ENCODE results near the gene ZCCHC14. TPM values are rescaled to one million over a fixed set of nuclear protein-coding genes. Genes with fewer than 3 reads are reported as not detected.

ZCCHC14 gene
- total and polyA plus RNA-seq, 10 of the 15 experiments (the other 5 are each of a cell fraction or from before 2014, with no cell fraction given), result 0.02 to 0.26 (median 0.05) TPM; not detected in 3

GRCh38 chr16:87502308-87502969 lies 9.6 kb upstream of the ZCCHC14 start:
- ATAC-seq, result no peak
- BruUV-seq (replicated peaks), result no TSS peak
- H2AFZ ChIP-seq (ENCODE audit: control insufficient read depth, low read depth, low read length), result no peak overlapping the region
- H3K9ac ChIP-seq (ENCODE audit: control insufficient read depth, insufficient read depth, low read length), result no peak overlapping the region
- no peaks in the 10 kb centered on the region for H3K4me1 ChIP-seq (ENCODE audit: control insufficient read depth, insufficient read depth, low read length)
- no peaks in the 10 kb centered on the region for H3K79me2 ChIP-seq (ENCODE audit: control insufficient read depth, insufficient read depth, low read length)
- DNase-seq (ENCODE audit: low read depth, low spot score), result no peak
- ChIA-PET RAD21 (ENCODE audit: unreplicated experiment) (no interaction called here), POLR2A (no interaction called here), CTCF (no interaction called here), SMC1A (ENCODE audit: uncharacterized antibody, unreplicated experiment) (no interaction called here)
- no peak for TF ChIP-seq JUND (IDR thresholded peaks at IDR 0.05; ENCODE audit: low read depth, low read length)
- no peak for TF ChIP-seq POLR2AphosphoS2 (IDR thresholded peaks at IDR 0.05; ENCODE audit: low read depth, low read length)
- intact Hi-C loops (cut with micrococcal nuclease; ENCODE audit: unreplicated experiment), result no loop called here
- H3K4me3 ChIP-seq, result no peak overlapping the region
- in situ Hi-C loops (cut with MboI), result no loop called here
- no peak overlapping the region for H3K4me2 ChIP-seq (ENCODE audit: control insufficient read depth, insufficient read depth)
- H3K27ac ChIP-seq (ENCODE audit: control insufficient read depth, insufficient read depth), result no peak overlapping the region
- 73% methylated on average over 5 of the region's 5 CpGs for WGBS (ENCODE audit: insufficient coverage, insufficient replicate concordance, low lambda C conversion rate, missing lambda C conversion rate)
- no peaks in the 10 kb centered on the region; the same call in 2 of the 3 replicates for H3K9me3 ChIP-seq (replicated peaks; ENCODE audit: control insufficient read depth, insufficient read depth, low read length)
- H3K27me3 ChIP-seq (replicated peaks in 1 of 2; ENCODE audit: control insufficient read depth in 2 of 2, insufficient read depth in 2 of 2, low read length in 1 of 2), result peaks cover 2% of the 10 kb centered on the region in 2 experiments; a peak in 3 of 4 replicates
- FAIRE-seq, result peak; percentile 82
- no peaks in the 10 kb centered on the region for H4K20me1 ChIP-seq (ENCODE audit: control insufficient read depth, insufficient read depth)
- H3K36me3 ChIP-seq (ENCODE audit: control insufficient read depth in 2 of 2, insufficient read depth in 2 of 2, low read length in 1 of 2), result no peaks in the 10 kb centered on the region

- Histone ChIP-seq H3K27me3 (replicated peaks in 1 of 2; ENCODE audit: control insufficient read depth in 2 of 2, insufficient read depth in 2 of 2, low read length in 1 of 2) (peaks cover 0 to 2% of the 10 kb centered on the region in 2 experiments; a peak in 1 of 4 replicates), H3K27ac (ENCODE audit: control insufficient read depth, insufficient read depth) (no peak overlapping the region), H3K9me3 (replicated peaks; ENCODE audit: control insufficient read depth, insufficient read depth, low read length) (no peaks in the 10 kb centered on the region), H4K20me1 (ENCODE audit: control insufficient read depth, insufficient read depth) (no peaks in the 10 kb centered on the region), H3K4me2 (ENCODE audit: control insufficient read depth, insufficient read depth) (no peak overlapping the region), H2AFZ (ENCODE audit: control insufficient read depth, low read depth, low read length) (no peak overlapping the region), H3K4me3 (no peak overlapping the region), H3K9ac (ENCODE audit: control insufficient read depth, insufficient read depth, low read length) (no peak overlapping the region), H3K36me3 (ENCODE audit: control insufficient read depth in 2 of 2, insufficient read depth in 2 of 2, low read length in 1 of 2) (no peaks in the 10 kb centered on the region), H3K79me2 (ENCODE audit: control insufficient read depth, insufficient read depth, low read length) (no peaks in the 10 kb centered on the region), H3K4me1 (ENCODE audit: control insufficient read depth, insufficient read depth, low read length) (peaks cover 8% of the 10 kb centered on the region)
- POLR2A ChIA-PET, result no interaction called here
- in situ Hi-C loops (cut with MboI) (no loop called here), intact Hi-C loops (cut with micrococcal nuclease; ENCODE audit: unreplicated experiment) (no loop called here)
- no peak for FAIRE-seq
- TF ChIP-seq BACH1 (IDR thresholded peaks at IDR 0.05; ENCODE audit: borderline replicate concordance) (no peak), EGR1 (IDR thresholded peaks at IDR 0.05; ENCODE audit: borderline replicate concordance in 1 of 2, low read depth in 2 of 2, low read length in 2 of 2) (no peak)
- RAD21 ChIA-PET (ENCODE audit: unreplicated experiment), result interaction anchor here (0.5 kb wide), 1 partner anchor 269 kb away, joined by 3 read pairs; no protein-coding TSS in a partner anchor
- DNase-seq (ENCODE audit: low read depth, low spot score), result no peak
- no TSS peak for BruUV-seq (replicated peaks)
- CTCF ChIA-PET, result no interaction called here
- 25% methylated on average over 5 of the region's 5 CpGs for WGBS (ENCODE audit: insufficient coverage, insufficient replicate concordance, low lambda C conversion rate, missing lambda C conversion rate)
- no peak for ATAC-seq
- SMC1A ChIA-PET (ENCODE audit: uncharacterized antibody, unreplicated experiment), result no interaction called here
Observed at GRCh38 chr16:87501117-87501516, 8.3 kb upstream of the ZCCHC14 start.
